ENCODE data around the gene GFAP.
A peak's percentile ranks its signal among the peaks of the same experiment; 100 is the strongest.

GFAP gene

GRCh38 chr17:44930667-44931066 is 15.4 kb upstream of the GFAP start:
- no peak for DNase-seq

GRCh38 chr17:44928950-44929720 is 13.8 kb upstream of the GFAP start:
- no peak for DNase-seq

GRCh38 chr17:44928136-44928535 is 12.8 kb upstream of the GFAP start:
- DNase-seq = no peak

- DNase-seq = no peak
Measured at GRCh38 chr17:44927696-44928095, 12.4 kb upstream of the GFAP start.

GRCh38 chr17:44926821-44927525 is 11.7 kb upstream of the GFAP start:
- DNase-seq = no peak

- no peak for DNase-seq
Measured at GRCh38 chr17:44925731-44926697, 10.7 kb upstream of the GFAP start.

- no peak for DNase-seq
Measured at GRCh38 chr17:44924107-44924544, 8.8 kb upstream of the GFAP start.

GRCh38 chr17:44922746-44923470 is 7.6 kb upstream of the GFAP start:
- DNase-seq = no peak

- no peak for DNase-seq
Measured at GRCh38 chr17:44922136-44922535, 6.8 kb upstream of the GFAP start.

- DNase-seq = no peak
Measured at GRCh38 chr17:44921122-44921882, 6.0 kb upstream of the GFAP start.

GRCh38 chr17:44920565-44920940 is 5.3 kb upstream of the GFAP start:
- DNase-seq = no peak

GRCh38 chr17:44919885-44920564 is 4.7 kb upstream of the GFAP start:
- DNase-seq = peak; percentile 56

GRCh38 chr17:44919411-44919810 is 4.1 kb upstream of the GFAP start:
- DNase-seq = no peak

- no peak for DNase-seq
Measured at GRCh38 chr17:44918006-44918405, 2.7 kb upstream of the GFAP start.

- DNase-seq = no peak
Measured at GRCh38 chr17:44917456-44917855, 2.2 kb upstream of the GFAP start.

- DNase-seq = no peak
Measured at GRCh38 chr17:44916781-44917241, 1.5 kb upstream of the GFAP start.

- no peak for DNase-seq
Measured at GRCh38 chr17:44915862-44916780, 821 bp upstream of the GFAP start.

- no peak for DNase-seq
Measured at GRCh38 chr17:44914698-44915271, 515 bp downstream of the GFAP start.

- no peak for DNase-seq
Measured at GRCh38 chr17:44914148-44914547, 1.2 kb downstream of the GFAP start.

- no peak for DNase-seq
Measured at GRCh38 chr17:44913676-44914075, 1.6 kb downstream of the GFAP start.

Measured in activated CD4-positive, CD25-positive, alpha-beta regulatory T cell treated with anti-CD3 and anti-CD28 coated beads, Interleukin-2, amount 50 U/mL, for 72 hours (primary cell).